ENCODE measurements around the gene SPRY4.
"Not testable (repeated sequence)": the region's sequence is repeated elsewhere in the genome, so short reads cannot be mapped to it uniquely, and the experiment has no call there.

The SPRY4 gene

GRCh38 chr5:142324871-142325724 is at the start of gene SPRY4:
TSS of gene SPRY4 (minus strand) at chr5:142325021. CDS start at chr5:142315108, 9,913 bp downstream.
- peak; percentile 80 for ATAC-seq
- Mint-ChIP-seq H3K9me3 (no peaks in the 10 kb centered on the region), H3K27ac (no peak within 1 kb of the TSS), H3K4me1 (peaks cover 31% of the 10 kb centered on the region), H3K4me3 (peak within 1 kb of the TSS; percentile 78), H3K27me3 (peaks cover 94% of the 10 kb centered on the region), H3K36me3 (no peaks in the 10 kb centered on the region)

GRCh38 chr5:142368529-142368928 is 43.7 kb upstream of the SPRY4 start:
- Mint-ChIP-seq H3K36me3 (no peaks in the 10 kb centered on the region), H3K27ac (no peak overlapping the region), H3K4me1 (peaks cover 8% of the 10 kb centered on the region), H3K9me3 (no peaks in the 10 kb centered on the region), H3K27me3 (peaks cover 61% of the 10 kb centered on the region), H3K4me3 (no peak overlapping the region)
- no peak for ATAC-seq

- no peak for ATAC-seq
- no peaks in the 10 kb centered on the region for H3K9me3 Mint-ChIP-seq
- H3K4me3 Mint-ChIP-seq: no peak overlapping the region
- peaks cover 8% of the 10 kb centered on the region for H3K4me1 Mint-ChIP-seq
- H3K27ac Mint-ChIP-seq: no peak overlapping the region
- peaks cover 77% of the 10 kb centered on the region for H3K27me3 Mint-ChIP-seq
- peaks cover 4% of the 10 kb centered on the region for H3K36me3 Mint-ChIP-seq
These were observed 41.2 kb upstream of the SPRY4 start for GRCh38 chr5:142366007-142366406.

- Mint-ChIP-seq H3K27ac (no peak overlapping the region), H3K9me3 (no peaks in the 10 kb centered on the region), H3K27me3 (peaks cover 76% of the 10 kb centered on the region), H3K36me3 (peaks cover 4% of the 10 kb centered on the region), H3K4me3 (peak overlapping the region; percentile 15), H3K4me1 (peaks cover 18% of the 10 kb centered on the region)
- peak; percentile 59 for ATAC-seq
These were observed 39.7 kb upstream of the SPRY4 start for GRCh38 chr5:142364251-142365145.

- ATAC-seq: no peak
- Mint-ChIP-seq H3K27me3 (peaks cover 79% of the 10 kb centered on the region), H3K36me3 (peaks cover 4% of the 10 kb centered on the region), H3K4me1 (peaks cover 18% of the 10 kb centered on the region), H3K4me3 (no peak overlapping the region), H3K27ac (no peak overlapping the region), H3K9me3 (no peaks in the 10 kb centered on the region)
These were observed 38.8 kb upstream of the SPRY4 start for GRCh38 chr5:142363619-142363963.

GRCh38 chr5:142362193-142362592 is 37.4 kb upstream of the SPRY4 start:
- Mint-ChIP-seq H3K4me1 (peaks cover 18% of the 10 kb centered on the region), H3K27me3 (peaks cover 78% of the 10 kb centered on the region)
- not testable (repeated sequence) for H3K9me3 Mint-ChIP-seq, H3K27ac Mint-ChIP-seq, H3K36me3 Mint-ChIP-seq, H3K4me3 Mint-ChIP-seq, ATAC-seq

GRCh38 chr5:142360607-142361120 is 35.8 kb upstream of the SPRY4 start:
- H3K4me1 Mint-ChIP-seq: peaks cover 18% of the 10 kb centered on the region
- no peak overlapping the region for H3K27ac Mint-ChIP-seq
- H3K36me3 Mint-ChIP-seq: peaks cover 4% of the 10 kb centered on the region
- peaks cover 65% of the 10 kb centered on the region for H3K27me3 Mint-ChIP-seq
- H3K9me3 Mint-ChIP-seq: no peaks in the 10 kb centered on the region
- no peak overlapping the region for H3K4me3 Mint-ChIP-seq
- no peak for ATAC-seq

- H3K27me3 Mint-ChIP-seq: peaks cover 60% of the 10 kb centered on the region
- no peak for ATAC-seq
- no peaks in the 10 kb centered on the region for H3K9me3 Mint-ChIP-seq
- peaks cover 4% of the 10 kb centered on the region for H3K36me3 Mint-ChIP-seq
- no peak overlapping the region for H3K4me3 Mint-ChIP-seq
- H3K27ac Mint-ChIP-seq: no peak overlapping the region
- peaks cover 18% of the 10 kb centered on the region for H3K4me1 Mint-ChIP-seq
These were observed 35.3 kb upstream of the SPRY4 start for GRCh38 chr5:142360051-142360498.

GRCh38 chr5:142358648-142359047 is 33.8 kb upstream of the SPRY4 start:
- H3K27ac Mint-ChIP-seq: no peak overlapping the region
- H3K4me1 Mint-ChIP-seq: peaks cover 10% of the 10 kb centered on the region
- peaks cover 46% of the 10 kb centered on the region for H3K27me3 Mint-ChIP-seq
- H3K4me3 Mint-ChIP-seq: no peak overlapping the region
- no peak for ATAC-seq
- H3K36me3 Mint-ChIP-seq: peaks cover 4% of the 10 kb centered on the region
- no peaks in the 10 kb centered on the region for H3K9me3 Mint-ChIP-seq

- H3K9me3 Mint-ChIP-seq: no peaks in the 10 kb centered on the region
- H3K36me3 Mint-ChIP-seq: peaks cover 4% of the 10 kb centered on the region
- no peak for ATAC-seq
- H3K27ac Mint-ChIP-seq: no peak overlapping the region
- H3K4me3 Mint-ChIP-seq: no peak overlapping the region
- peaks cover 46% of the 10 kb centered on the region for H3K27me3 Mint-ChIP-seq
- peaks cover 10% of the 10 kb centered on the region for H3K4me1 Mint-ChIP-seq
These were observed 33.3 kb upstream of the SPRY4 start for GRCh38 chr5:142358121-142358520.

GRCh38 chr5:142357469-142358090 is 32.8 kb upstream of the SPRY4 start:
- H3K27me3 Mint-ChIP-seq: peaks cover 45% of the 10 kb centered on the region
- no peak overlapping the region for H3K27ac Mint-ChIP-seq
- H3K36me3 Mint-ChIP-seq: no peaks in the 10 kb centered on the region
- peak overlapping the region; percentile 58 for H3K4me3 Mint-ChIP-seq
- no peak for ATAC-seq
- peaks cover 10% of the 10 kb centered on the region for H3K4me1 Mint-ChIP-seq
- H3K9me3 Mint-ChIP-seq: no peaks in the 10 kb centered on the region

GRCh38 chr5:142356716-142357468 is 32.1 kb upstream of the SPRY4 start:
- Mint-ChIP-seq H3K9me3 (no peaks in the 10 kb centered on the region), H3K27me3 (peaks cover 39% of the 10 kb centered on the region), H3K4me1 (peaks cover 10% of the 10 kb centered on the region), H3K36me3 (no peaks in the 10 kb centered on the region), H3K4me3 (peak overlapping the region; percentile 77), H3K27ac (peak overlapping the region; percentile 35)
- ATAC-seq: peak; percentile 91

GRCh38 chr5:142356349-142356715 is 31.5 kb upstream of the SPRY4 start:
- peaks cover 38% of the 10 kb centered on the region for H3K27me3 Mint-ChIP-seq
- ATAC-seq: no peak
- H3K4me3 Mint-ChIP-seq: peak overlapping the region; percentile 67
- no peaks in the 10 kb centered on the region for H3K9me3 Mint-ChIP-seq
- H3K4me1 Mint-ChIP-seq: peaks cover 10% of the 10 kb centered on the region
- peak overlapping the region; percentile 35 for H3K27ac Mint-ChIP-seq
- no peaks in the 10 kb centered on the region for H3K36me3 Mint-ChIP-seq

- no peaks in the 10 kb centered on the region for H3K36me3 Mint-ChIP-seq
- H3K4me3 Mint-ChIP-seq: no peak overlapping the region
- no peaks in the 10 kb centered on the region for H3K9me3 Mint-ChIP-seq
- H3K27ac Mint-ChIP-seq: no peak overlapping the region
- ATAC-seq: no peak
- H3K27me3 Mint-ChIP-seq: peaks cover 16% of the 10 kb centered on the region
- H3K4me1 Mint-ChIP-seq: no peaks in the 10 kb centered on the region
These were observed 28.3 kb upstream of the SPRY4 start for GRCh38 chr5:142353071-142353472.

Data from stimulated activated memory B cell treated with anti-CD40 and anti-IgM and Interleukin-4, amounts not matched to agents 10 μg/mL and 1 μg/mL and 100 μg/mL, for 72 hours (primary cell).